ENCODE data around the gene HS6ST1. TPM values are rescaled to one million over a fixed set of nuclear protein-coding genes. Genes with fewer than 3 reads are reported as not detected.

The HS6ST1 gene
- total RNA-seq, 6 experiments from 2014 or later = 18.5 to 27.2 (median 24.3) TPM

DNA sequence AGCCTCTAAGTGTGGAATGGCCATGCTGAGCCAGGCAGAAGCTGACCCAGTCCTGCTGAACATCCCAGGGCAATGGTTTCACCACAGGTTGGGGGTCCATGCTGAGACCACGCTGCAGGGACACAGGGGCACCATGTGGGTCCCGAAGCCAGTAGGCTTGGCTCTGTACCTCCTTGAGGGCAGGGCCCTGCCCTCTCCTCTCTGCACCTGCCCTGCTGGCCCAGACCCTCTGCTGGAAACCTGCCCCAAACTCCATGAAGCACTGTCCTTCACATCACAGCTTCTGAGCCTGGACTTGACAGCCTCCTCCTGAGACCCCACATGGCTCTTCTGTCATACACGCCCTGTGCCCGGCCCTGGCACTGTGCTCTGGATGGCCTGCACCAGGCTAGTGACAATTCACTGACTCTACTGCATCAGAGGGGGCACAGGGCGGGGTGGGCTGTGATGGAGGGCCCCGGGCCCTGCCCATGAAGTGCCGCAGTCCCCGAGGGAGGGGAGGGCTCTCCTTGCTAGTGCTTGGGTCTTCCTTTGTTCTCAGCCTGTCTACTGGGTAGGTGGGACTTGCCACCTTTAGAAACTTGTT lies 24.7 kb downstream of the HS6ST1 start:
- Mint-ChIP-seq H3K36me3 (ENCODE audit: low read depth) (peaks cover 16% of the 10 kb centered on the region), H3K9me3 (peaks cover 5% of the 10 kb centered on the region; the same call in 1 of the 2 replicates), H3K4me3 (no peak overlapping the region), H3K27ac (no peak overlapping the region), H3K4me1 (ENCODE audit: low read depth) (no peaks in the 10 kb centered on the region), H3K27me3 (ENCODE audit: insufficient read depth) (no peaks in the 10 kb centered on the region)
- no peak for DNase-seq
- TF ChIP-seq, protein P1, sequence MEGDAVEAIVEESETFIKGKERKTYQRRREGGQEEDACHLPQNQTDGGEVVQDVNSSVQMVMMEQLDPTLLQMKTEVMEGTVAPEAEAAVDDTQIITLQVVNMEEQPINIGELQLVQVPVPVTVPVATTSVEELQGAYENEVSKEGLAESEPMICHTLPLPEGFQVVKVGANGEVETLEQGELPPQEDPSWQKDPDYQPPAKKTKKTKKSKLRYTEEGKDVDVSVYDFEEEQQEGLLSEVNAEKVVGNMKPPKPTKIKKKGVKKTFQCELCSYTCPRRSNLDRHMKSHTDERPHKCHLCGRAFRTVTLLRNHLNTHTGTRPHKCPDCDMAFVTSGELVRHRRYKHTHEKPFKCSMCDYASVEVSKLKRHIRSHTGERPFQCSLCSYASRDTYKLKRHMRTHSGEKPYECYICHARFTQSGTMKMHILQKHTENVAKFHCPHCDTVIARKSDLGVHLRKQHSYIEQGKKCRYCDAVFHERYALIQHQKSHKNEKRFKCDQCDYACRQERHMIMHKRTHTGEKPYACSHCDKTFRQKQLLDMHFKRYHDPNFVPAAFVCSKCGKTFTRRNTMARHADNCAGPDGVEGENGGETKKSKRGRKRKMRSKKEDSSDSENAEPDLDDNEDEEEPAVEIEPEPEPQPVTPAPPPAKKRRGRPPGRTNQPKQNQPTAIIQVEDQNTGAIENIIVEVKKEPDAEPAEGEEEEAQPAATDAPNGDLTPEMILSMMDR (IDR thresholded peaks at IDR 0.05) = no peak

DNA sequence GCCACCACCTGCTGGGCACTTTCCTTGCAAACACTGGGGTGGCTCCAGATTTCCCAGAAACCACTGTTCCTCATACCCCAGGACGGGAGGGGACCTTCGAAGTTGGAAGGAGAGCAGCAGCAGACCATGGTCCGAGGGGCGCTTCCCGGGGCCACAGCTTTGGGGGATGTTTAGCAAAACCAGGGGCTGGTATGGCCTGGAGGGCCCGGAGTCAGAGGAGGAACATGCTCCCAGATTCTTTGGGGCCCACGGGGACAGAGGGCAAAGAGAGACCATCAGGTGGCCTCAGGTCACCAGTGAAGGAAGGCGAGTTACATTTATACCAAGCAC lies 25.3 kb downstream of the HS6ST1 start:
- Mint-ChIP-seq H3K27ac (no peak overlapping the region), H3K27me3 (ENCODE audit: insufficient read depth) (no peaks in the 10 kb centered on the region), H3K4me3 (no peak overlapping the region), H3K9me3 (peaks cover 5% of the 10 kb centered on the region; the same call in 1 of the 2 replicates), H3K4me1 (ENCODE audit: low read depth) (no peaks in the 10 kb centered on the region), H3K36me3 (ENCODE audit: low read depth) (peaks cover 14% of the 10 kb centered on the region)
- TF ChIP-seq, protein P1 (IDR thresholded peaks at IDR 0.05) = no peak
- DNase-seq = no peak

DNA sequence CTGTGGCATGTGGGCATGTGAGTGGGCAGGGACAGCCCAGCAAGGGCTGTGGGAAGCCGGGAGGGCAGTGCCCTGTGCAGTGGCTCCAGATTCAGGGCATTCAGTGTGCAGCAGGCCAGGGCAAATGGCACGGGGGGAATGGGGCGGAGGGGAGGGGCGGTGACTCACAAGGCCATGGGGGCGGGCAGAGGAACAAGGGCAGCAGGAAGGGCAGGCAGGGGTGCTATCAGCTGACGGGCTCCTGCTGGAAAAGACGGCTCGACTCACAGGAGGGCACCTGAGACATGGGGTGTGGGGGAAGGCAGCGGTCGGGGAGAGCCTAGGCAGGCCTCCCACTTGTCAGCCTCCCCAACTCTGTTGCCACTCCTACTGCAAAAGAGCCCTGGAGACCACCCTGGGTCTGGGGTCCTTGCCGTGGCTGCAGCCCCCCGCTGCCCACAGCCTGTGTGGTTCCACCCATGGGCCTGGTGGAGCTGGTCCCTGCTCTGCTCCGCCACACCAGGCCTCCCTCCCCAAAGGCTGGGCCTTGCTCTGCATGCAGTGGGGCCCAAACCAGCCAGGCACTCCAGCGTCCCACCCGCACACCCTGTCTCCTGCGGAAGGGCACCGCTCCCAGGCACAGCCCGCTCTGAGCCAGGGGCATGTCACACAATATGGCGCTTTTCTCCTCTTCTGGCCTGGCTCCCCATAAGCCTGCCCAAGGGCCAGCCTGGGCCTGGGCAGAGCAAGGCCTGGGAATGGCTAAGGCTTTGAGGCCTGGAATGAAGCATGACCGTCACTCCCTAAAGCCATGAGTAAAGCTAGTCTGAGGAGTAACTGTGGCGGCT lies 25.9 kb downstream of the HS6ST1 start:
- no peak for DNase-seq
- no peak overlapping the region for H3K27ac Mint-ChIP-seq
- no peaks in the 10 kb centered on the region for H3K4me1 Mint-ChIP-seq (ENCODE audit: low read depth)
- peaks cover 11% of the 10 kb centered on the region for H3K36me3 Mint-ChIP-seq (ENCODE audit: low read depth)
- peaks cover 5% of the 10 kb centered on the region; the same call in 1 of the 2 replicates for H3K9me3 Mint-ChIP-seq
- no peaks in the 10 kb centered on the region for H3K27me3 Mint-ChIP-seq (ENCODE audit: insufficient read depth)
- H3K4me3 Mint-ChIP-seq = no peak overlapping the region
- TF ChIP-seq, protein P1 (IDR thresholded peaks at IDR 0.05) = no peak

DNA sequence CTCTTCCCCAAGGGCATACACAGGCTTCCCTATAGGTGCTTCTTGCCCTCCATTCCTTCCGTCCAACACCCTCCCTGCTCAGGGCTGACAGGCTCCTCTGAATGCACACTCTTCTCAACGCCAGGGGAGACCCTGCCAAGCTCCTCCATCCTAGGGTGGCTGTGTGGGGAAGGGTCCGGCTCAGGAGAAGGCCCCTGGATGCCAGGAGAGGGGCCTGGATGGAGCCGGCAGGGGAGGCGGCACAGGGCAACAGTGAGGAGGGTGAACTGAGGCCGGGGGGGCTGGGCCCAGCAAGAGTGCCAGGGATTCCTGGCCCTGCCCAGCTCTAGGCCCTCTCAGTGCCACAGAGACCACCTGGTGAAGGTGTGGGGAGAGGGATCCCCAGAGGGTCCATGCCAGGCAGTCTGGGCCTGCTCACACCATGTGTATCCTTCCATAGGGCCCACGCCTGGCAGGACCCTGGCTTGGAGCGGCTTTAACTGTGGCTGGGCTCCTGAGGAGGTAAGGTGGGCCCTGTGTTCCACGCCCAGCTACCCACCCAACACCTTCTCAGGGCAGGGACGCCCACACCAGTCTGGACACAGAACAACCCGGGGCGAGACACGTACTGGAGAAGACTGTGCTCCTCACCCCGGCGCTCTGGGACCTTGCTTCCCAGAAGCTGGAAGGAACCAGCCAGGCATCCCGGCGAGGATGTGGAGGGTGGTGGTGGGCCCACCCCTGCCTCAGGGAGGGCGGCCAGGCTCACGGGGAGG lies 26.6 kb downstream of the HS6ST1 start:
- H3K4me1 Mint-ChIP-seq (ENCODE audit: low read depth) = no peaks in the 10 kb centered on the region
- H3K27ac Mint-ChIP-seq = no peak overlapping the region
- H3K27me3 Mint-ChIP-seq (ENCODE audit: insufficient read depth) = no peaks in the 10 kb centered on the region
- DNase-seq = no peak
- TF ChIP-seq, protein P1 (IDR thresholded peaks at IDR 0.05) = no peak
- H3K4me3 Mint-ChIP-seq = no peak overlapping the region
- H3K36me3 Mint-ChIP-seq (ENCODE audit: low read depth) = peaks cover 11% of the 10 kb centered on the region
- H3K9me3 Mint-ChIP-seq = peaks cover 5% of the 10 kb centered on the region; the same call in 1 of the 2 replicates

DNA sequence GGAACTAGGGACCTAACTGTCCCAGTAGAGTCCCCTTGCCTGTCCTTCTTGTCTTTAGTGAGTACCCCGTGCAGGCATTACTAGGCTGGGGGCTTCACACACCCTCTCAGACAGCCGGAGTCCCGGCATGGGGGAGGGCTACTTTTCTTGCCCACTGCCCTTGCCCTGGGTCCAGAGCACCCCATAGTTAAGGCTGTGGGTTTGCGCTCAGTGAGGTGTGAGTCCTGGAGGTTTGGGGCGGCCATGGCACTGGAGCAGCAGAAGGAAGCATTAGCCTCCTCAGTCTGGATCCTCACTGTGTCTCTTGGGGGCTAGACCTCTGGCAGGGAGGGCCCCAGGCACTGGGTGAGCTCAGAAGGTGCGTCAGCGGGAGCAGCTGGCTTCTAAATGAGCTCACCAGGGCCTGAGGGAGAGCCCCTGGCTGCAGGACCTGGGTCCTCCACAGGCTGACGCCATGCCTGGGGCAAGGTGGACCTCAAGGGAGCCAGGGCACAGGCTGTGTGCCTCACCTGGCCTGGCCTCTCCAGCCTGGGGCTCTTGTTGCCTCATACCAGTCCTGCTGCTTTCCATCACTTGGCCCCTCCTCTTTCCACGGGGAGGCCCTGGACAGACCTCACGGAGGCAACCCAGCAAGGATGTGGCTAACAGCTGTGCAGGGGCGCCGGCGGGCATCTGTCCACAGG lies 27.4 kb downstream of the HS6ST1 start:
- Mint-ChIP-seq H3K4me1 (ENCODE audit: low read depth) (no peaks in the 10 kb centered on the region), H3K36me3 (ENCODE audit: low read depth) (peaks cover 11% of the 10 kb centered on the region), H3K4me3 (no peak overlapping the region), H3K27ac (no peak overlapping the region), H3K27me3 (ENCODE audit: insufficient read depth) (no peaks in the 10 kb centered on the region), H3K9me3 (peaks cover 5% of the 10 kb centered on the region; the same call in 1 of the 2 replicates)
- DNase-seq = no peak
- TF ChIP-seq, protein P1 (IDR thresholded peaks at IDR 0.05) = no peak
